Brain microvascular endothelial cell (primary cell): Measurements from ENCODE around the gene LRRC28.

ENCODE experiments used
- DNase-seq: peaks from one replicate; pipeline ENCODE4 v3.0.0-alpha.2; 2020
- H3K27ac ChIP-seq: fragments of 250-450 bp; sonication (Bioruptor Pico); 2 replicates; pipeline ENCODE4 v1.5.1; 2020; ENCODE audit warnings: mild to moderate bottlenecking, moderate library complexity
- H3K27me3 ChIP-seq: fragments of 250-450 bp; sonication (Bioruptor Pico); replicated peaks from 2 replicates; pipeline ENCODE4 v1.5.1; 2020; ENCODE audit warnings: mild to moderate bottlenecking
- H3K36me3 ChIP-seq: fragments of 250-450 bp; sonication (Bioruptor Pico); replicated peaks from 2 replicates; pipeline ENCODE4 v1.5.1; 2020; ENCODE audit warnings: mild to moderate bottlenecking
- H3K4me3 ChIP-seq: 2 replicates; pipeline ENCODE4 v1.5.1; 2011; ENCODE audit warnings: low read depth, mild to moderate bottlenecking, control low read depth, low read length, moderate library complexity
- CTCF ChIP-seq: IDR thresholded peaks from 2 replicates; pipeline ENCODE4 v1.5.1; 2011; ENCODE audit warnings: low read depth, mild to moderate bottlenecking, moderate library complexity, low read length, control low read depth, inconsistent platforms; ENCODE audit errors: missing control alignments
- in situ Hi-C: cut with HindIII; loops from 2 replicates; pipeline ENCODE4 v1.10.0; 2017; ENCODE audit warnings: low sequenced_read_pairs, low pct_ligation_motif_present

LRRC28 gene

DNA sequence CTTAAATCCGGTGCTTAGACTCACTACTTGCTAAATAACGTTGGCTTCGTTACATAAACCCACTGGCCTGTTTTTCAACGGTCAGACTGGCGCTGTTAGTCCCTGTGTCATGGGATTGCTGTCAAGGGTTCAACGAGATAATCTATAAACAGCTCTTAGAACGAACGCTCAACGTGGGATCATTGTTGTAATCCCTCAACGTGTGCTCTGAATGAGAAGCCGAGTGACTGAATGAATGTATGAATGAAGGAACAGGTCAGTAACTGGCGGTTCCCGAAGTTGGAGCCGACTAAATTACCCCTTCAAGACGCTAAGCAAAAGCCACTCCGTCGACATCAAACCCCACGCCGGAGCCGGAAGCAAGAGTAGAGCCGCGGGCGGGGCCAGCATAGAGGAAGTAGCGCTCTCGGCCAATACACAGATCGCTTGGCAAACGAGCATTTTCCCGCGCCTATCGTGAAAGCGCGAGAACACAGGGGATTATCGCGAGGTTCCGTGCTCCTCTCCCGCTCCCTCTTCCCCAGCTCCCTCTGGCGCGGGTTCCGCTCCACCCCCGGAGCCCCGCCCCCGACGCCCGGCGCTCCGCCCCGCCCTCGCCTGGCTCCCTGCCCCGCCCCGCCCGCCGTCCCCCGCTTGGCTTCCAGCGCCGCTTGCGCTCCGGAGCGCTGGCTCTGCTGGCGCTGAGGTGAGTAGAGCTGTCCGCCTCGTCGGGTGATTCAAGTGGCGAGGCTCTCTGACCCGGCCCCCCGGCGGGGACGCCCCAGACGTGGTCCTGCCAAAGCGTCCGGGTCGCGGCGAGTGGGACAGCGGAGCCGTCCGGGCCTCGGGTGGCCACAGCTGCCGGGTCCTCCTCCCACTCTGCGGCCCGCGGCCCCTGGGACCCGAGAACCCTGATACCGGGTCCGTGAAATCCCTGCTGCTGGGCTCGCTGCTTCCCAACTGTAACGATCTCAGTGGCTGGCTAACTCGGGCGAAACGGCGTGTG is at the start of gene LRRC28:
Gene LRRC28 (plus strand): TSS at position 625 of the 985 bp plus-strand sequence. CDS start 4,477 bp downstream, outside the sequence.
- peak; percentile 99 for DNase-seq
- peak within 1 kb of the TSS; percentile 82 for H3K27ac ChIP-seq
- H3K4me3 ChIP-seq, result peak within 1 kb of the TSS; percentile 77
- in situ Hi-C loops, result no loop called here
- no peak for TF ChIP-seq CTCF
- H3K27me3 ChIP-seq, result no peaks in the 10 kb centered on the region
- no peaks in the 10 kb centered on the region for H3K36me3 ChIP-seq

- DNase-seq, result no peak
- Histone ChIP-seq H3K36me3 (no peaks in the 10 kb centered on the region), H3K4me3 (no peak overlapping the region), H3K27ac (no peak overlapping the region), H3K27me3 (no peaks in the 10 kb centered on the region)
- no peak for TF ChIP-seq CTCF
- in situ Hi-C loops, result loop anchor here (25.0 kb wide), 1 partner anchor 90 kb away; the partner anchor contains the start of gene SYNM
Observed at GRCh38 chr15:99202176-99202552, 49.1 kb upstream of the LRRC28 start.

DNA sequence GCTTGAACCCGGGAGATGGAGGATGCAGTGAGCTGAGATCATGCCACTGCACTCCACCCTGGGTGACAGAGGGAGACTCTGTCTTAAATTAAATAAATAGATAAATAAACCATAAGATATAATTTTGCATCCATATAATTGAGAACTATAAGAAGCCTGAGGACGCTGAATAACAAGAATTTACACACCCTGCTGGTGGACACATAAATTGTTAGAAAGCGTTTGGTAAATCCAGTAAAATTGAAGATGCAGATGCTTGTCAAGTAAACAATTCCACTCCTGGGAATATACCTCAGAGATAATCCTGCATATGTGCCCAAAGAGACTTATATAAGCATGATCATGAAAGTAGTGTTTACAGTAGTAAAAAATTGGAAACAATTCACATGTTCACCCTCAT is 43.6 kb upstream of the LRRC28 start:
- TF ChIP-seq CTCF, result no peak
- in situ Hi-C loops, result loop anchor here (25.0 kb wide), 1 partner anchor 95 kb away; the partner anchor contains the start of gene SYNM
- Histone ChIP-seq H3K4me3 (no peak overlapping the region), H3K27me3 (no peaks in the 10 kb centered on the region), H3K36me3 (no peaks in the 10 kb centered on the region), H3K27ac (no peak overlapping the region)
- no peak for DNase-seq

DNA sequence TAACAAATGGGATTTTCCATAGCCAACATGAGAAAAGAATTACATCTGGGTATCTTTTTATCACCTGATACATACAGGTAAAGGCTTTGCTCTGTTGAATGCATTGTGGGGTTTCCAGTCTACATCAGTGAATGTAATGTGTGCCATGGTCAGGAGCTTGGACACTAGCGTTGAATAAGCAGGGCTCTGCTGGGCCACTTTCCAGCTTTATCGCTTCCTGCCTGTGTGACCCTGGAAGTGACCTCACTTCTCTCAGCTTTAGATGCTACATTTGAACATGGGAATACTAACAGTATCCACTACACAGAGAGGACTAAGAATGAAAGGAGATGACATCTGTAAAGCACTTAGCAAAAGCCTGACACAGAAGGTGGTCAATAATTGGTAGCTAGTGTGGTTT is 42.0 kb upstream of the LRRC28 start:
- Histone ChIP-seq H3K27ac (no peak overlapping the region), H3K36me3 (no peaks in the 10 kb centered on the region), H3K4me3 (no peak overlapping the region), H3K27me3 (no peaks in the 10 kb centered on the region)
- no peak for DNase-seq
- no peak for TF ChIP-seq CTCF
- in situ Hi-C loops, result loop anchor here (25.0 kb wide), 1 partner anchor 97 kb away; the partner anchor contains the start of gene SYNM

- peaks cover 1% of the 10 kb centered on the region for H3K36me3 ChIP-seq
- H3K27me3 ChIP-seq, result no peaks in the 10 kb centered on the region
- no peak for DNase-seq
- no peak for TF ChIP-seq CTCF
- in situ Hi-C loops, result loop anchor here (25.0 kb wide), 1 partner anchor 98 kb away; the partner anchor contains the start of gene SYNM
- H3K4me3 ChIP-seq, result no peak overlapping the region
- H3K27ac ChIP-seq, result no peak overlapping the region
Observed at GRCh38 chr15:99210334-99210733, 40.9 kb upstream of the LRRC28 start.
